GM12878 (cell line): ENCODE data around the gene GPR78. TPM values are rescaled to one million over a fixed set of nuclear protein-coding genes. Genes with fewer than 3 reads are reported as not detected.

Source experiments
- ATAC-seq: fragments of 200-7000 bp; cut with Tn5 transposase; 3 replicates; pipeline ENCODE4 v1.9.1; 2020; ENCODE audit warnings: mild to moderate bottlenecking, moderate library complexity
- BruUV-seq: library from RNA; stranded (reverse); fragments of 400-500 nt; replicated peaks from 2 replicates; lab custom pipeline; 2021; lab: Mats Ljungman, UMichigan
- CTCF ChIA-PET: fragments of 300-600 bp; sonication (Branson Sonifier 250); formaldehyde crosslinking; extraction: SDS; loops from one replicate; lab custom pipeline; 2021; ENCODE audit warnings: inconsistent platforms; lab: Yijun Ruan, JAX
- POLR2A ChIA-PET: fragments of 350-600 bp; formaldehyde crosslinking; extraction: SDS; loops from one replicate; lab custom pipeline; 2021; ENCODE audit warnings: inconsistent platforms; lab: Charles Lee
- RAD21 ChIA-PET: fragments of 300-600 bp; sonication (Branson Sonifier 250); formaldehyde crosslinking; loops from one replicate; lab custom pipeline; 2023; ENCODE audit warnings: antibody characterized with exemption; ENCODE audit not compliant: unreplicated experiment; lab: Charles Lee
- SMC1A ChIA-PET: fragments of 300-600 bp; sonication (Branson Sonifier 250); formaldehyde crosslinking; loops from one replicate; lab custom pipeline; 2023; ENCODE audit not compliant: unreplicated experiment, uncharacterized antibody; lab: Charles Lee
- DNase-seq: peaks from one replicate; pipeline ENCODE4 v3.0.0-alpha.2; 2011; ENCODE audit warnings: low read depth, low spot score
- FAIRE-seq: peaks from 3 replicates; lab custom pipeline; 2011; peaks lifted over from hg19 to GRCh38; lab: Jason Lieb, UNC
- H2AFZ ChIP-seq: 2 replicates; pipeline ENCODE4 v1.6.0; 2011; ENCODE audit warnings: low read depth, low read length, control low read depth; ENCODE audit not compliant: control insufficient read depth
- H3K27ac ChIP-seq: 2 replicates; pipeline ENCODE4 v1.5.1; 2011; ENCODE audit warnings: control low read depth; ENCODE audit not compliant: control insufficient read depth, insufficient read depth
- H3K27me3 ChIP-seq, 2 experiments: replicated peaks in 1 of 2; 2 replicates each; pipeline versions ENCODE4 v1.6.0 to v1.6.1; 2011; ENCODE audit warnings: low read length in 1 of 2; ENCODE audit not compliant: control insufficient read depth in 2 of 2, insufficient read depth in 2 of 2
- H3K36me3 ChIP-seq, 2 experiments: 2 replicates each; pipeline ENCODE4 v1.5.1; 2011; ENCODE audit warnings: low read length in 1 of 2; ENCODE audit not compliant: control insufficient read depth in 2 of 2, insufficient read depth in 2 of 2
- H3K4me1 ChIP-seq: 2 replicates; pipeline ENCODE4 v1.6.1; 2011; ENCODE audit warnings: mild to moderate bottlenecking, low read length, moderate library complexity, mixed read lengths; ENCODE audit not compliant: control insufficient read depth, insufficient read depth
- H3K4me2 ChIP-seq: 2 replicates; pipeline ENCODE4 v1.6.0; 2011; ENCODE audit warnings: control low read depth; ENCODE audit not compliant: control insufficient read depth, insufficient read depth
- H3K4me3 ChIP-seq: fragments of 200-600 bp; sonication (generic); 2 replicates; pipeline ENCODE4 v1.5.1; 2016
- H3K79me2 ChIP-seq: 2 replicates; pipeline ENCODE4 v1.6.0; 2011; ENCODE audit warnings: low read length; ENCODE audit not compliant: control insufficient read depth, insufficient read depth
- H3K9ac ChIP-seq: 2 replicates; pipeline ENCODE4 v1.8.0; 2011; ENCODE audit warnings: low read length, control low read depth, mixed read lengths; ENCODE audit not compliant: control insufficient read depth, insufficient read depth
- H3K9me3 ChIP-seq: replicated peaks from 3 replicates; pipeline ENCODE4 v1.5.1; 2011; ENCODE audit warnings: mild to moderate bottlenecking, low read length; ENCODE audit not compliant: control insufficient read depth, insufficient read depth
- H4K20me1 ChIP-seq: 2 replicates; pipeline ENCODE4 v1.6.0; 2011; ENCODE audit not compliant: control insufficient read depth, insufficient read depth
- CBFB ChIP-seq: IDR thresholded peaks from 2 replicates; pipeline ENCODE4 v1.6.1; 2016; ENCODE audit warnings: antibody characterized with exemption, low read depth
- EED ChIP-seq: sonication (generic); IDR thresholded peaks from 2 replicates; pipeline ENCODE4 v1.6.1; 2016; ENCODE audit warnings: antibody characterized with exemption, low read depth
- EP300 ChIP-seq, 2 experiments: fragments of 150-350 bp in 1 of 2; IDR thresholded peaks; 2 replicates each; pipeline ENCODE4 v1.6.1; 2011 to 2012; ENCODE audit warnings: low read depth in 2 of 2, low read length in 2 of 2, borderline replicate concordance in 1 of 2, improper control_type of control experiment in 1 of 2, inconsistent platforms in 1 of 2; ENCODE audit not compliant: control insufficient read depth in 1 of 2
- ESRRA ChIP-seq: IDR thresholded peaks from 2 replicates; pipeline ENCODE4 v1.6.1; 2012; ENCODE audit warnings: mild to moderate bottlenecking, low read length, improper control_type of control experiment
- IRF4 ChIP-seq: IDR thresholded peaks from 2 replicates; pipeline ENCODE4 v1.6.1; 2011; ENCODE audit warnings: low read depth, low read length
- MEF2B ChIP-seq: fragments of 450-650 bp; IDR thresholded peaks from 2 replicates; pipeline ENCODE4 v1.6.1; 2018; ENCODE audit warnings: mild to moderate bottlenecking, moderate library complexity; ENCODE audit not compliant: partially characterized antibody, poor library complexity, severe bottlenecking
- MYB ChIP-seq: fragments of 150-350 bp; IDR thresholded peaks from 2 replicates; pipeline ENCODE4 v1.6.1; 2014; ENCODE audit warnings: mild to moderate bottlenecking, low read depth, low read length, borderline replicate concordance
- NFYA ChIP-seq: IDR thresholded peaks from 2 replicates; pipeline ENCODE4 v1.6.1; 2011; ENCODE audit warnings: low read depth, mild to moderate bottlenecking, low read length, improper control_type of control experiment, borderline replicate concordance
- PAX5 ChIP-seq: IDR thresholded peaks from 2 replicates; pipeline ENCODE4 v1.6.1; 2011; ENCODE audit warnings: low read depth, low read length, borderline replicate concordance
- SMC3 ChIP-seq: IDR thresholded peaks from 2 replicates; pipeline ENCODE4 v1.6.1; 2011; ENCODE audit warnings: low read length, improper control_type of control experiment, borderline replicate concordance
- SREBF2 ChIP-seq: IDR thresholded peaks from 2 replicates; pipeline ENCODE4 v1.6.1; 2012; ENCODE audit warnings: mild to moderate bottlenecking, low read length
- SUZ12 ChIP-seq: fragments of 200-600 bp; sonication (generic); IDR thresholded peaks from one replicate; pipeline ENCODE4 v1.6.1; 2018; ENCODE audit warnings: antibody characterized with exemption, mild to moderate bottlenecking; ENCODE audit not compliant: unreplicated experiment
- TAF1 ChIP-seq: IDR thresholded peaks from 2 replicates; pipeline ENCODE4 v1.6.1; 2011; ENCODE audit warnings: mild to moderate bottlenecking, low read depth, low read length, borderline replicate concordance
- TCF12 ChIP-seq: IDR thresholded peaks from 2 replicates; pipeline ENCODE4 v1.6.1; 2011; ENCODE audit warnings: low read depth, mild to moderate bottlenecking, low read length
- ZNF217 ChIP-seq: fragments of 450-650 bp; IDR thresholded peaks from 2 replicates; pipeline ENCODE4 v1.6.1; 2017; ENCODE audit warnings: antibody characterized with exemption, mild to moderate bottlenecking
- ZNF274 ChIP-seq: IDR thresholded peaks from one replicate; pipeline ENCODE4 v1.8.0; 2011; ENCODE audit not compliant: insufficient read length, insufficient read depth
- WGBS: methylation state at CpG from one replicate; pipeline ENCODE4 v1.1.6; 2016; ENCODE audit warnings: low lambda C conversion rate; ENCODE audit not compliant: insufficient replicate concordance, insufficient coverage; ENCODE audit errors: missing lambda C conversion rate; 5-methylcytosine and 5-hydroxymethylcytosine counted together
- in situ Hi-C: fragments of 300-500 bp; cut with MboI; formaldehyde crosslinking; loops from 9 replicates; pipeline ENCODE4 v1.14.3; 2018; ENCODE audit warnings: mixed read lengths
- intact Hi-C: fragments of 100-400 bp; cut with micrococcal nuclease; formaldehyde crosslinking; loops from one replicate; pipeline ENCODE4 v1.14.2; 2022; ENCODE audit not compliant: unreplicated experiment
- polyA plus RNA-seq, 11 experiments: library from polyadenylated mRNA; depleted of rRNA in 4 of 11; unstranded in 6 of 11; stranded (reverse) in 5 of 11; fragments of >200 nt; fragmentation: Nextera tagmentation in 4 of 11; fragmentation: Illumina TruSeq in 1 of 11; extraction: Ambion mirVana in 4 of 11; extraction: Trizol in 1 of 11; gene quantifications; 1 replicate in 1 of 11; 2 replicates in 10 of 11; pipeline versions ENCODE4 v1.2.1 to v1.2.3, GENCODE V29; 2011 to 2016; ENCODE audit warnings: inconsistent platforms in 2 of 11, missing spikeins in 2 of 11, low read depth in 1 of 11
- total RNA-seq, 4 experiments: library from RNA; depleted of rRNA in 3 of 4; stranded (reverse); fragments of >200 nt in 3 of 4; fragmentation: Illumina TruSeq in 1 of 4; extraction: Trizol in 1 of 4; gene quantifications; 2 replicates each; pipeline versions ENCODE4 v1.2.1 to v1.2.3, GENCODE V29; 2013 to 2021
- TF ChIP-seq, protein P1 (sequence below): IDR thresholded peaks from 2 replicates; pipeline ENCODE4 v1.6.1; 2012; ENCODE audit warnings: mild to moderate bottlenecking, low read depth, low read length
- TF ChIP-seq, protein P2 (sequence below): fragments of 450-650 bp; IDR thresholded peaks from 2 replicates; pipeline ENCODE4 v1.6.1; 2017; ENCODE audit warnings: borderline replicate concordance
- TF ChIP-seq, protein P3 (sequence below): IDR thresholded peaks from 2 replicates; pipeline ENCODE4 v1.6.1; 2011; ENCODE audit warnings: borderline replicate concordance, low read depth, mild to moderate bottlenecking, moderate library complexity, mixed read lengths, low read length; ENCODE audit not compliant: insufficient read depth; ENCODE audit errors: extremely low read length
- TF ChIP-seq, protein P4 (sequence below): fragments of 450-650 bp; IDR thresholded peaks from 2 replicates; pipeline ENCODE4 v1.6.1; 2014; ENCODE audit warnings: mild to moderate bottlenecking

GPR78 gene
- total and polyA plus RNA-seq, 10 of the 15 experiments (the other 5 are each of a cell fraction or from before 2014, with no cell fraction given) = 0.03 TPM; not detected in 9

DNA sequence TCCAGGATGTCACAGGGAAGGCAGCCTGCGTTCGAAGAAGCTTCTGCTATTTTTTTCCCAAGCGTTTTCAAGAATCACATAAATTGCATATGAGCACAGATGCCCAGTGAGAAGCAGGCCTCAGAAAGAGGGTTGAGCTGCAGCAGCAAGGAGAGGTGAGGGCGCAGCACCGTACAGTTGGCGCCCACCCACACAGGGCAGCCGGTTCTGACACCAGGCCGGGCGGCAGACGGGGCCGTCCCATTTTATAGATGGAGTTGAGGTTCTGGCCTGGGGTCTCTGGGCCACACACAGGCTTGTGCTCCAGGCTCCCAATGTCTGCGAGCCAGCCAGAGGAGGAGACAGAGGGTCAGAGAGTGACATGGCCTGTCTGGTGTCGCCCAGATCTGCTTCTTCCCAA lies 35.2 kb downstream of the GPR78 start:
- intact Hi-C loops (no loop called here), in situ Hi-C loops (loop anchor here (10.0 kb wide), 1 partner anchor 309 kb away; no protein-coding TSS in a partner anchor)
- 57% methylated on average over 12 of the region's 13 CpGs for WGBS
- no peak overlapping the region for H2AFZ ChIP-seq
- no peak overlapping the region for H3K4me2 ChIP-seq
- no peak overlapping the region for H3K27ac ChIP-seq
- no peak for ATAC-seq
- H4K20me1 ChIP-seq = no peaks in the 10 kb centered on the region
- FAIRE-seq = no peak
- H3K4me1 ChIP-seq = no peaks in the 10 kb centered on the region
- H3K27me3 ChIP-seq = no peaks in the 10 kb centered on the region; a peak in 1 of 4 replicates
- no peak for DNase-seq
- no peaks in the 10 kb centered on the region; a peak in 1 of 4 replicates for H3K36me3 ChIP-seq
- no peak overlapping the region for H3K9ac ChIP-seq
- SMC1A ChIA-PET = no interaction called here
- H3K79me2 ChIP-seq = no peaks in the 10 kb centered on the region
- no peak for TF ChIP-seq TAF1
- TF ChIP-seq IRF4 = no peak
- TF ChIP-seq NFYA = no peak
- no peak for TF ChIP-seq ESRRA
- TF ChIP-seq, protein P1, sequence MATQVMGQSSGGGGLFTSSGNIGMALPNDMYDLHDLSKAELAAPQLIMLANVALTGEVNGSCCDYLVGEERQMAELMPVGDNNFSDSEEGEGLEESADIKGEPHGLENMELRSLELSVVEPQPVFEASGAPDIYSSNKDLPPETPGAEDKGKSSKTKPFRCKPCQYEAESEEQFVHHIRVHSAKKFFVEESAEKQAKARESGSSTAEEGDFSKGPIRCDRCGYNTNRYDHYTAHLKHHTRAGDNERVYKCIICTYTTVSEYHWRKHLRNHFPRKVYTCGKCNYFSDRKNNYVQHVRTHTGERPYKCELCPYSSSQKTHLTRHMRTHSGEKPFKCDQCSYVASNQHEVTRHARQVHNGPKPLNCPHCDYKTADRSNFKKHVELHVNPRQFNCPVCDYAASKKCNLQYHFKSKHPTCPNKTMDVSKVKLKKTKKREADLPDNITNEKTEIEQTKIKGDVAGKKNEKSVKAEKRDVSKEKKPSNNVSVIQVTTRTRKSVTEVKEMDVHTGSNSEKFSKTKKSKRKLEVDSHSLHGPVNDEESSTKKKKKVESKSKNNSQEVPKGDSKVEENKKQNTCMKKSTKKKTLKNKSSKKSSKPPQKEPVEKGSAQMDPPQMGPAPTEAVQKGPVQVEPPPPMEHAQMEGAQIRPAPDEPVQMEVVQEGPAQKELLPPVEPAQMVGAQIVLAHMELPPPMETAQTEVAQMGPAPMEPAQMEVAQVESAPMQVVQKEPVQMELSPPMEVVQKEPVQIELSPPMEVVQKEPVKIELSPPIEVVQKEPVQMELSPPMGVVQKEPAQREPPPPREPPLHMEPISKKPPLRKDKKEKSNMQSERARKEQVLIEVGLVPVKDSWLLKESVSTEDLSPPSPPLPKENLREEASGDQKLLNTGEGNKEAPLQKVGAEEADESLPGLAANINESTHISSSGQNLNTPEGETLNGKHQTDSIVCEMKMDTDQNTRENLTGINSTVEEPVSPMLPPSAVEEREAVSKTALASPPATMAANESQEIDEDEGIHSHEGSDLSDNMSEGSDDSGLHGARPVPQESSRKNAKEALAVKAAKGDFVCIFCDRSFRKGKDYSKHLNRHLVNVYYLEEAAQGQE = no peak
- no peak for TF ChIP-seq ZNF217
- TF ChIP-seq EP300 (IDR thresholded peaks at IDR 0.05; ENCODE audit: borderline replicate concordance in 1 of 2, control insufficient read depth in 1 of 2, low read depth in 2 of 2, low read length in 2 of 2) = no peak
- no peak for TF ChIP-seq PAX5
- TF ChIP-seq MYB = no peak
- TF ChIP-seq EED = no peak
- TF ChIP-seq, protein P2, sequence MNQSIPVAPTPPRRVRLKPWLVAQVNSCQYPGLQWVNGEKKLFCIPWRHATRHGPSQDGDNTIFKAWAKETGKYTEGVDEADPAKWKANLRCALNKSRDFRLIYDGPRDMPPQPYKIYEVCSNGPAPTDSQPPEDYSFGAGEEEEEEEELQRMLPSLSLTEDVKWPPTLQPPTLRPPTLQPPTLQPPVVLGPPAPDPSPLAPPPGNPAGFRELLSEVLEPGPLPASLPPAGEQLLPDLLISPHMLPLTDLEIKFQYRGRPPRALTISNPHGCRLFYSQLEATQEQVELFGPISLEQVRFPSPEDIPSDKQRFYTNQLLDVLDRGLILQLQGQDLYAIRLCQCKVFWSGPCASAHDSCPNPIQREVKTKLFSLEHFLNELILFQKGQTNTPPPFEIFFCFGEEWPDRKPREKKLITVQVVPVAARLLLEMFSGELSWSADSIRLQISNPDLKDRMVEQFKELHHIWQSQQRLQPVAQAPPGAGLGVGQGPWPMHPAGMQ = no peak
- no peak for TF ChIP-seq ZNF274
- TF ChIP-seq SREBF2 = no peak
- TF ChIP-seq, protein P3, sequence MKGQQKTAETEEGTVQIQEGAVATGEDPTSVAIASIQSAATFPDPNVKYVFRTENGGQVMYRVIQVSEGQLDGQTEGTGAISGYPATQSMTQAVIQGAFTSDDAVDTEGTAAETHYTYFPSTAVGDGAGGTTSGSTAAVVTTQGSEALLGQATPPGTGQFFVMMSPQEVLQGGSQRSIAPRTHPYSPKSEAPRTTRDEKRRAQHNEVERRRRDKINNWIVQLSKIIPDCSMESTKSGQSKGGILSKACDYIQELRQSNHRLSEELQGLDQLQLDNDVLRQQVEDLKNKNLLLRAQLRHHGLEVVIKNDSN = no peak
- no peak for TF ChIP-seq SMC3
- no peak for TF ChIP-seq CBFB
- TF ChIP-seq TCF12 = no peak
- no peak for TF ChIP-seq MEF2B
- TF ChIP-seq, protein P4, sequence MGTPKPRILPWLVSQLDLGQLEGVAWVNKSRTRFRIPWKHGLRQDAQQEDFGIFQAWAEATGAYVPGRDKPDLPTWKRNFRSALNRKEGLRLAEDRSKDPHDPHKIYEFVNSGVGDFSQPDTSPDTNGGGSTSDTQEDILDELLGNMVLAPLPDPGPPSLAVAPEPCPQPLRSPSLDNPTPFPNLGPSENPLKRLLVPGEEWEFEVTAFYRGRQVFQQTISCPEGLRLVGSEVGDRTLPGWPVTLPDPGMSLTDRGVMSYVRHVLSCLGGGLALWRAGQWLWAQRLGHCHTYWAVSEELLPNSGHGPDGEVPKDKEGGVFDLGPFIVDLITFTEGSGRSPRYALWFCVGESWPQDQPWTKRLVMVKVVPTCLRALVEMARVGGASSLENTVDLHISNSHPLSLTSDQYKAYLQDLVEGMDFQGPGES = no peak
- no peak for TF ChIP-seq SUZ12
- BruUV-seq = no TSS peak
- RAD21 ChIA-PET = no interaction called here
- no peaks in the 10 kb centered on the region for H3K9me3 ChIP-seq
- H3K4me3 ChIP-seq = no peak overlapping the region
- CTCF ChIA-PET = no interaction called here
- POLR2A ChIA-PET = no interaction called here
